Activated CD8-positive, alpha-beta memory T cell treated with anti-CD3 and anti-CD28 coated beads for 48 hours (primary cell): ENCODE measurements around the gene MAP7D3.

Experiments used
- DNase-seq, 3 experiments: peaks; one replicate each; pipeline ENCODE4 v3.0.0-alpha.2; 2020; ENCODE audit warnings: low read depth in 2 of 3, low spot score in 2 of 3

MAP7D3 gene

DNA sequence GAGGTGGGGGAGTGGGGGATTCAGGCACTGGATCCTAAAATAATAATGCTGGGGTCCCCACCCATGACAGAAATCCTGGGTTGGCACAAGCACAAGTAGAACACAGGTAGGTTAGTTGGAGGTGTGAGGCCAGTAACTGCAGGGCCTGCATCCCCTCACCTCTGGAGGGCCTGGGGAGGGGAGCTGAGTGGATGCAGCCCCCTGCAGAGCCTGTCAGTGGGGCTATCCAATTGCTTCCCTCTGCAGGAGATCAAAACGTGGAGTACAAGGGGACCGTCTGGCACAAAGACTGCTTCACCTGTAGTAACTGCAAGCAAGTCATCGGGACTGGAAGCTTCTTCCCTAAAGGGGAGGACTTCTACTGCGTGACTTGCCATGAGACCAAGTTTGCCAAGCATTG, 43.7 kb downstream of the MAP7D3 start:
- DNase-seq = no peak

GRCh38 chrX:136206916-136207315, 44.3 kb downstream of the MAP7D3 start:
- DNase-seq = no peak

DNA sequence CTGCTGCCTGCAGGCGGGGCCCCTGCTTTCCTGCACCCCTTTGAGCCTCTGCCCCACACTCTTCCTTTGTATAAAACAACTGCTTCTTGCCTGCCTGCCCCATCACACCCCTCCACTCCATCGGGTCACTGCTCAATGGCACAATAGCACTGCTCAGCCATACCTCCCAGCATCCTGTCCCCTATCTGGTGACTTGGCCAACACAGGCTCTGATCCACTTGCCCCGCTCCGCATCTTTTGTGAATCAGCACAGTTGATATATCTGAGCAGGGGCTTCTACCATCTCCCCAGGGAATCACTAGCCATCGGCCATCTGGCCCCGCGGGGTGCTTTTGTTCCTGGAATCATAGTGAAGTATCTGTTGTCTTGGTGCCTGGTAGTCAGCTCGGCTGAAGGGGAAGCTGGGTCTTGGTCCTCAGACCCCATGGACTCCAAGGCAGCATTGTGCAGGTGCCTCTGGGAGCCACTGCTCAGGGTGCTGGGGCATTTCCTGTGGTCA, 45.3 kb downstream of the MAP7D3 start:
- DNase-seq = no peak

DNA sequence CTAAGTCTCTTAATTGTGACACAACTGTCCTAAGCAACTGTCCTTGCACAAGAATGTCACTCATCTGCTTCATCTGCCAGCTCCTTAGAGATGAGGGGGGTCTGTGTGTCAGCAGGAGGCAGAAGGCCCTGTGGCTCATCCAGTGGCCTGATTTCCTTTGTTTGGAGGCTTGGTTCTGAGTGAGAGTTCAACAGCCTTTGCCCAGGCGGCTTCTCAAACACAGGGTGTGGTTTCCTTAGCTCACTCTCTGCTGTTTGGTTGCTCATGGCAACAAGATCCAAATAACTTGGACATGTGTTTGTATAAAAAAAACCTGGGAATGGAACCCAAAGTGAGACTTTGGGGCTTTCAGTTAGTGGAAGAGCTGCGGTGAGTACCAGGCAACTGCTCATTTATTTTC, 46.6 kb downstream of the MAP7D3 start:
- no peak for DNase-seq

DNA sequence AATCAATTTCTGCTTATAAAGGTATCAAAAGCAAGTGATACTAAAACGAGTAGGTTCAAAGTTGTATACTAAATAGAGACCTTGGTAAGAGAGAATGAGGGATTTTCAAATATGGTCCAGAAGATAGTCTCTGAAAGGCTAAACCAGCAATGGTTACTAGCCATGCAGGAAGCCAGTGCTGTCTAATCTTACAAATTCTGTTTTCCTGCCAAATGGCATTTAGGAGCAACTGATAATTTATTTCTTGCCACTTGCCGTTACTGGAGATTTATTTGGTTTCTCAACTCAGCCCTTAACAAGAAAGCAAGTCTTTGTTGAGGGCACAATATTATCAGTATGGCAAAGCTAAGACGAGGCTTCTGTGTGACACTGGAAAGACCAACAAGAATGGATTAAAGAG, 47.2 kb downstream of the MAP7D3 start:
- DNase-seq = no peak

- DNase-seq = no peak
Measured at GRCh38 chrX:136203438-136203837, 47.8 kb downstream of the MAP7D3 start.

DNA sequence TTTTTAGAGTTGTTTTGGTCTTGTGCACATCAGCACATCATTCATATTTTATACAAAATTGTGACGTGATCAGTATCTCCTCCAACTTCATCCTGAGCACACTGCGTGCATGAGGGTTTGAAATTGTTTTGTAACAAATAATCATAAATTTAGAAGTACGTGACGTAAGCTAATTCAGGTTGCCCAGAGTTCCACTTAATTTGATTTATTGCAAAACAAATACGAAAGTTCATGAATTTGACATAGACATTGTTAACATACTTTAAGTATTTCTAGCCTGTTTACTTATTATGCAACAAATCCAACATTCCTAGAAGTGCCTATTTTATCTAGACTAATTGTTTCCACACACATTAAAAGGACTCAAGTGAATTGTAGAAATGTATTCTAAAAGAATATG, 48.3 kb downstream of the MAP7D3 start:
- DNase-seq = no peak

DNA sequence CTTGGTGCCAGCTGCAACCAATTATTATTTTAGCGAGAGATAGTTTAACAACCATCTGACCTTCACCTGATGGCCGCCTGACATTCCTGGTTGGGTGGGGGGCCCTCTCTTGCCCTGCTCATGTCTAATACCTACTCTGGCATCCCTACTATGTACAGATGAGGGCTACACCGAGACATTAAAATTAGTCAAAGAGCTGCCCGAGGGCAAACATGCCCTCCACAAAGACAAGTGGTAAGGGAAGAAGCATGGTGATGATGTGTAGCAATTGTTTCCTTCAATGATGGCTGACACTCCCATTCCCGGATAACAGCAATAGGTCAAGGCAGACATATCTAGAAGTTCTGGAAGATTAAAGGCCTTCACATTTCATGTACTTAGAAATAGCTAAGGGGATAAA, 49.6 kb downstream of the MAP7D3 start:
- no peak for DNase-seq

DNA sequence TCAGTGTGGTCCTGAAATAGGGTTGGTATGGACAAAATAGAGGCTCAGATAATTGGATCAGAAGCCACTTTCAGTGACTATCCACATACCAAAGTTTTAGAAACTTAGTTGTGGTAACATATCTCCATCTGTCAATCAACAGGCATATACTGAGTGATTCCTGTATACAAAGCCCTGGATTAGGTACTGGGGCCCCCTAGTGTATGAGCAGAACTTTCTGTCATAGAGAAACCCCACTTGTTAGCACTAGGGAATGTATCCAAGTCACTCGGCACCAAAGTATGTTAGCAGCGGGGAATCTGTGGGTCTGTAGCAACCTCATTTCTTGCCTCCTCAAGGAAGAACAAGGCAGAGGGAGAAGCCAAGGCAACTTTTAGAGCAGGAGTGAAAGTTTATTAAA, 50.7 kb downstream of the MAP7D3 start:
- no peak for DNase-seq

DNA sequence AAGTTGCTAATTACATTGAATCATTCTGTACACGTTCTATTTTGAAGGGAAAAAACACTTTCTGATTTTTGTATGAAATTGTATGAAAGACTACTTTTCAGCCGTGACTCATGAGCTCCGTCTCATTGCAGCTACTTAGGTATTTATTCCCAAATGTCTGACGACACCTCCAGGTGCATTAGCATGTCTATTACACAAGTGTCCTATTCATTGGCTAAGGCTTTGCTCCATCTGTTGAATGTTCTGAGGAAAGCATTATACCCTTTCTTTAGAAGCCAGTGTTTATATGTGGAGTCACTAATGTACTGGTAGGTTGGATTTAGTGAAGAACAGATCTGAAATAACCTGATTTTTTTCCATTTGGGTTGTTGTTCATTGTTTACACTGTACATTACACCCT, 51.8 kb downstream of the MAP7D3 start:
- no peak for DNase-seq

GRCh38 chrX:136198678-136199243, 52.4 kb downstream of the MAP7D3 start:
- no peak for DNase-seq

DNA sequence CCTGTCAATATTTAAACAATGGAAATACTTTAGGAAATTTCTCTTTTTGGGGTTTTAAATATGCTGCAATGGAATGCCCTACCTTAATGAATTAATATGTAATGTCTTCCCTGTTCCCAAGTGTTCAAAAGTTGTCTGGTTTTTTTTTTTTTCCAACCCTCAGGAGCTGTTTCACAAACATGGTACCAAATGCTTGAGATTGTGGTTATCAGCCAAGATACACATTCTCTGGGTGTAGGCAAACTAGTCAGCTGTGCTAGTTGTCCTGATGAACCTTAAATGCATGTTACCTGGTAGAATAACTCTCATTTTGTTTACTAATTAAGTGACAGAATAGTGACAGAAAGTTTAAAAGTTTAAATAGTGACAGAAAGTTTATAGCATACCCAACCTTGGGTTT, 53.2 kb downstream of the MAP7D3 start:
- no peak for DNase-seq

DNA sequence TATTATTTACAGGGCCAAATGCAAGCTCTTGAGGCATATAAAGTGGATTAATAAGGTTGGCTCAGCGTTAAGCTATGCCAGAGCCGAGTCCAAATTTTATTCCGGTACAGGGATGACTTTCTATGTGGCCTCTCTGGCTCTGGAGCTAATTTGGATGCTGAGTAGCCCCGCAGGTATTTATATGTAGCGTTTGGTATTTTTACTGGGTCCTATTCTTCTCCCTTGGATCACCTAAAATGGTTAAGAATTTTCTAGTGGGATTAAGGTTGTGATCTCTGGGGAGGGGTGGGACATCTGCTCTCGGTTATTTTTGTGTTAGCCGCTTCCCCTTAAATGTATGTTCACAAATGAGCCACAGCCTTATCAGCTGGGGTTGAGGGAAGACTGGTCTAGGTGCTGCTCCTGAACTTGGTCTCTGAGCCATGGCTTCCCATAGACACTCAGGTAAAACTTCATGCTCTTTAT, 54.5 kb downstream of the MAP7D3 start:
- DNase-seq = no peak

DNA sequence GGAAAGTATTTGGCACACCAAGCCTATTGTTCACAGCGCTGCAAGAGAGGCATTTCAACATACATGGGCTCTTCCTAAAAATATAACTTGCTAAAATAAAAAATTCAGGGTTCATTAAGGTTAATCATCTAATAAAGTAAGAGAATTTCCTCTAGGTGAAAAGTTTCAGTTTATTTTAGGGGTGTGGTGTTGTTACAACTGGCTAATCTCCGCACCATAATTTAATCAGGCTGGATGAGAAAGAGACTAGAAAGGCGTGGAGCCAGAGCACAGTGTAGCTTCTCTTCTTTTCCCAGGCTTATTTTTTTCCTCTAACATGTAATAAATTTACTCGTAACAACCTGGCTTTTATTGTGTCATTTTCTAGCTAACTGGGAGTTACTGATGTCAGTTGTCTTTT, 56.0 kb downstream of the MAP7D3 start:
- no peak for DNase-seq

GRCh38 chrX:136194536-136194935, 56.7 kb downstream of the MAP7D3 start:
- no peak for DNase-seq

DNA sequence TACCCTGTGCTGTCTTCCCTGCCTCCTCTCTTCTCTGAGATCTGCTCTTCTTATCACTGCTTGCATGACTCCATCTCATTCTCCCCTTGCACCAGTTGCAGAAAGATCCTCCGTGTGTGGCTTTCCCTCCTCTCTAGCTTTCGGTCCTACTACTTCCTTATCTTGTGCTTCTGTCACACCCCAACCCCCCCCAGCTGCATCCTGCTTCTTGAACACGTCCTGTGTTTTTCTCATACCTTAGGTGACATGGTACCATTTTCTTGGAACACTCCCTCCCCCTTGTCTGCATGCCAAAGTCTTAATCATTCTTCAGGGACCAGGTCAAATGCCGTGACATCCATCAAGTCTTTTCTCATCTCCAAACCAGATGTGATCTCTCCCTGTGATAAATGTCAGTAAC, 57.4 kb downstream of the MAP7D3 start:
- no peak for DNase-seq

GRCh38 chrX:136192839-136193414, 58.3 kb downstream of the MAP7D3 start:
- DNase-seq = no peak

- no peak for DNase-seq
Measured at GRCh38 chrX:136192135-136192534, 59.1 kb downstream of the MAP7D3 start.

GRCh38 chrX:136191171-136191570, 60.0 kb downstream of the MAP7D3 start:
- DNase-seq = no peak

DNA sequence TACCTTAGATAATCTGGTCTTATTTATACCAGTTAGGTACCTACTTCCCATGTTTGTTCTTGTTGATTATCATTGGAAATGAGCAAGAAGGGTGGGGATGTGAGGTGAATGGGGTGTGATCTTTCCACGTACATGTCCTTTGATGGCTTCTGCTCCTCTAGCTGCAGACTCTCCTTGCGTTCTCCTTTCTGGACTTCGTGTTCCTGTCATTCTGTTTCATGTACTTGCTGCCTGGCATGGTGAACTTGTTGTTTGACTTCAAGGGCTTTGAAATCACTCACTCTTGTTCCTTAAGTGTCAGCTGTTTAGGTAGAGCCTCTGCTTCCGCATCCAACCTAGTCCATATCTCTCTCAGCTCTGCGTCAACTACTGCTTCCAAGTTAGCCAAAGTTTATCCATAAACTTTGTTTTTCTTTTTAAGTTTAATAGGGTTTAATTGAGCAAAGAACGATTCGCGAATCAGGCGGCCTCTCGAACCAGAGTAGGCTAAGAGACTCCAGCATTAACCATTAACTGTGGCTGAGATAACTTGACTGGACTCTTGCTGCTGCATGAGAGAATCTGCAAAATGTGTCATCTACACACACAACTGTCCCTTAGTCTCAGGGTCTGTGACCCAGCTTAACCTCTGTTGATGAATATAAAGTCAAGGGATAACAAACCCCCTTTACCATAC, 61.0 kb downstream of the MAP7D3 start:
- DNase-seq = no peak

DNA sequence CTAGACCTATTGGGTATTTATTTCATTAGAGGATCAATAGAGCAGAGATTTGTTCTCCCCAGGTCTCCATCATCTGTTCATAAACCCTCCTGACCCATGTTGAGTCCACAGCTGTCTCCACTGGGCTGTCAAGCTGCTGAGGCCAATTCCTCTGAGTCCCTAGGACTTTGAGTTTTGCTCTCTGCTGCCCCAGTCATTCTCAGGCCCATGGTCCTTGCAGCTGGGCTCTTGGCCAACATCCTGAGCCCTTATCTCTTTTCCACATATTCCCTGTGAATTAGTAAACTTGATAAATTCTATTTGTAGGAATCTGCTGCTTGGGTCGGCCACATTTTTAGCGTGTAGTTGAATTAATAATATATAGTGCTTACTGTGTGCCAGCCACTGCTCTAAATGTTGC, 62.0 kb downstream of the MAP7D3 start:
- no peak for DNase-seq

GRCh38 chrX:136186023-136186413, 65.2 kb downstream of the MAP7D3 start:
- no peak for DNase-seq
